Measurements from ENCODE around the gene BEX4. TPM values are rescaled to one million over a fixed set of nuclear protein-coding genes. Genes with fewer than 3 reads are reported as not detected.
"Not testable (repeated sequence)": the region's sequence is repeated elsewhere in the genome, so short reads cannot be mapped to it uniquely, and the experiment has no call there.

BEX4 gene, protein sequence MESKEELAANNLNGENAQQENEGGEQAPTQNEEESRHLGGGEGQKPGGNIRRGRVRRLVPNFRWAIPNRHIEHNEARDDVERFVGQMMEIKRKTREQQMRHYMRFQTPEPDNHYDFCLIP
- 57.7 TPM for polyA plus RNA-seq (2013, experiment 1 of 2)
- 76.5 TPM for polyA plus RNA-seq (2013, experiment 2 of 2)

GRCh38 chrX:103214870-103215424 lies at the start of gene BEX4:
TSS of gene BEX4 (plus strand) at chrX:103215108. CDS start at chrX:103216154, 1,046 bp downstream.
- Histone ChIP-seq H3K9me3 (ENCODE audit: insufficient read depth, low read depth, low read length) (no peaks in the 10 kb centered on the region), H3K27me3 (ENCODE audit: insufficient read depth, low read length) (no peaks in the 10 kb centered on the region), H3K9ac (ENCODE audit: low read depth, low read length) (peak within 1 kb of the TSS; percentile 97), H3K4me3 (ENCODE audit: low read length) (peak within 1 kb of the TSS; percentile 86), H3K27ac (ENCODE audit: low read depth, low read length) (peak within 1 kb of the TSS; percentile 98), H3K4me1 (ENCODE audit: insufficient read depth, low read length) (peaks cover 9% of the 10 kb centered on the region; the same call in 1 of the 2 replicates), H3K36me3 (ENCODE audit: insufficient read depth, low read length) (peaks cover 14% of the 10 kb centered on the region)
- under 1% methylated on average over 40 of the region's 45 CpGs for WGBS

GRCh38 chrX:103170216-103170615 lies 44.7 kb upstream of the BEX4 start:
- no peak overlapping the region for H3K27ac ChIP-seq (ENCODE audit: low read depth, low read length)

GRCh38 chrX:103171353-103171752 lies 43.6 kb upstream of the BEX4 start:
- H3K27me3 ChIP-seq (ENCODE audit: insufficient read depth, low read length): no peaks in the 10 kb centered on the region

More at GRCh38 chrX:103170216-103170615, 44.7 kb upstream of the BEX4 start:
- Histone ChIP-seq H3K27me3 (ENCODE audit: insufficient read depth, low read length) (no peaks in the 10 kb centered on the region), H3K4me1 (ENCODE audit: insufficient read depth, low read length) (no peaks in the 10 kb centered on the region), H3K9ac (ENCODE audit: low read depth, low read length) (no peak overlapping the region), H3K9me3 (ENCODE audit: insufficient read depth, low read depth, low read length) (no peaks in the 10 kb centered on the region), H3K4me3 (ENCODE audit: low read length) (no peak overlapping the region), H3K36me3 (ENCODE audit: insufficient read depth, low read length) (no peaks in the 10 kb centered on the region)
- WGBS: 96% methylated on average over 2 of the region's 3 CpGs

GRCh38 chrX:103175256-103175655 lies 39.7 kb upstream of the BEX4 start:
- not testable (repeated sequence) for H3K9ac ChIP-seq (ENCODE audit: low read depth, low read length); H3K36me3 ChIP-seq (ENCODE audit: insufficient read depth, low read length); H3K27me3 ChIP-seq (ENCODE audit: insufficient read depth, low read length); H3K27ac ChIP-seq (ENCODE audit: low read depth, low read length); H3K4me3 ChIP-seq (ENCODE audit: low read length); H3K4me1 ChIP-seq (ENCODE audit: insufficient read depth, low read length); H3K9me3 ChIP-seq (ENCODE audit: insufficient read depth, low read depth, low read length)
- 100% methylated on average over 2 of the region's 2 CpGs for WGBS

More at GRCh38 chrX:103171353-103171752, 43.6 kb upstream of the BEX4 start:
- Histone ChIP-seq H3K9ac (ENCODE audit: low read depth, low read length) (no peak overlapping the region), H3K4me1 (ENCODE audit: insufficient read depth, low read length) (no peaks in the 10 kb centered on the region), H3K36me3 (ENCODE audit: insufficient read depth, low read length) (no peaks in the 10 kb centered on the region), H3K9me3 (ENCODE audit: insufficient read depth, low read depth, low read length) (no peaks in the 10 kb centered on the region), H3K4me3 (ENCODE audit: low read length) (no peak overlapping the region), H3K27ac (ENCODE audit: low read depth, low read length) (no peak overlapping the region)
- WGBS: 73% methylated on average over 1 of the region's 2 CpGs

GRCh38 chrX:103175944-103176753 lies 38.8 kb upstream of the BEX4 start:
- no peak overlapping the region for H3K27ac ChIP-seq (ENCODE audit: low read depth, low read length)
- peak overlapping the region; percentile 42 for H3K4me3 ChIP-seq (ENCODE audit: low read length)
- H3K36me3 ChIP-seq (ENCODE audit: insufficient read depth, low read length): no peaks in the 10 kb centered on the region
- peaks cover 13% of the 10 kb centered on the region; the same call in 1 of the 2 replicates for H3K27me3 ChIP-seq (ENCODE audit: insufficient read depth, low read length)
- H3K9me3 ChIP-seq (ENCODE audit: insufficient read depth, low read depth, low read length): no peaks in the 10 kb centered on the region
- H3K4me1 ChIP-seq (ENCODE audit: insufficient read depth, low read length): no peaks in the 10 kb centered on the region
- WGBS: 23% methylated on average over 8 of the region's 11 CpGs
- no peak overlapping the region for H3K9ac ChIP-seq (ENCODE audit: low read depth, low read length)

- Histone ChIP-seq H3K4me1 (ENCODE audit: insufficient read depth, low read length) (no peaks in the 10 kb centered on the region), H3K4me3 (ENCODE audit: low read length) (no peak overlapping the region), H3K36me3 (ENCODE audit: insufficient read depth, low read length) (no peaks in the 10 kb centered on the region)
These were observed 37.4 kb upstream of the BEX4 start for GRCh38 chrX:103177556-103177955.

GRCh38 chrX:103183912-103184311 lies 31.0 kb upstream of the BEX4 start:
- Histone ChIP-seq H3K36me3 (ENCODE audit: insufficient read depth, low read length) (no peaks in the 10 kb centered on the region), H3K9ac (ENCODE audit: low read depth, low read length) (no peak overlapping the region), H3K4me1 (ENCODE audit: insufficient read depth, low read length) (peaks cover 10% of the 10 kb centered on the region; the same call in 1 of the 2 replicates), H3K4me3 (ENCODE audit: low read length) (no peak overlapping the region), H3K9me3 (ENCODE audit: insufficient read depth, low read depth, low read length) (no peaks in the 10 kb centered on the region), H3K27me3 (ENCODE audit: insufficient read depth, low read length) (peaks cover 71% of the 10 kb centered on the region), H3K27ac (ENCODE audit: low read depth, low read length) (no peak overlapping the region)
- WGBS: 7% methylated on average over 8 of the region's 9 CpGs

More at GRCh38 chrX:103177556-103177955, 37.4 kb upstream of the BEX4 start:
- Histone ChIP-seq H3K27ac (ENCODE audit: low read depth, low read length) (no peak overlapping the region), H3K9ac (ENCODE audit: low read depth, low read length) (no peak overlapping the region), H3K27me3 (ENCODE audit: insufficient read depth, low read length) (peaks cover 19% of the 10 kb centered on the region), H3K9me3 (ENCODE audit: insufficient read depth, low read depth, low read length) (no peaks in the 10 kb centered on the region)

DNA sequence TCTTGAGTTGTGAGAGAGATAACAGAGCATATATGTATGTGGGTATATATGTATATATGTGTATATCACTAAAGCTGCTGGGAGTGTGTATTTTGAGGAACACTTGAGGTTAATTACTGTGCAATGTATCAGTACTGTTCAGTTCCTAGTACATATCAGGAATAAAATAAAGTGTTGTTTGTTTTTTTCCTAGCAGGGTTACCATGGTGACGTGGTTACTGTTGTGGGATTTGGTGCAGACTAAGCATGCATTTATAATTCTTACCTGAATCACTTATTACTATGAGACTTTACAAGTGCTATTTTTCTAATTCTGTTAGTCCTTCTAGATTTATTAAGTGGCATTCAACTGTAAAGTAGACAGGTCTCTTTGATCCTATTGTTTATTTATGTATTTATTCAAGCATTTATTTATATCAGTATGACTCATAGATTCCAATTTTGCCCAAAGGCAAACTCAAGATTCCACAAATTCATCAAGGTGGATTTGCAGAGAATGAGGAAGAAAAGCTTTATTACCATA lies 26.9 kb upstream of the BEX4 start:
- no CpG with 5 or more reads among the region's 1 CpG for WGBS
- Histone ChIP-seq H3K4me1 (ENCODE audit: insufficient read depth, low read length) (peaks cover 10% of the 10 kb centered on the region; the same call in 1 of the 2 replicates), H3K36me3 (ENCODE audit: insufficient read depth, low read length) (no peaks in the 10 kb centered on the region), H3K9ac (ENCODE audit: low read depth, low read length) (no peak overlapping the region), H3K27me3 (ENCODE audit: insufficient read depth, low read length) (peaks cover 52% of the 10 kb centered on the region), H3K4me3 (ENCODE audit: low read length) (no peak overlapping the region), H3K27ac (ENCODE audit: low read depth, low read length) (no peak overlapping the region), H3K9me3 (ENCODE audit: insufficient read depth, low read depth, low read length) (no peaks in the 10 kb centered on the region)

DNA sequence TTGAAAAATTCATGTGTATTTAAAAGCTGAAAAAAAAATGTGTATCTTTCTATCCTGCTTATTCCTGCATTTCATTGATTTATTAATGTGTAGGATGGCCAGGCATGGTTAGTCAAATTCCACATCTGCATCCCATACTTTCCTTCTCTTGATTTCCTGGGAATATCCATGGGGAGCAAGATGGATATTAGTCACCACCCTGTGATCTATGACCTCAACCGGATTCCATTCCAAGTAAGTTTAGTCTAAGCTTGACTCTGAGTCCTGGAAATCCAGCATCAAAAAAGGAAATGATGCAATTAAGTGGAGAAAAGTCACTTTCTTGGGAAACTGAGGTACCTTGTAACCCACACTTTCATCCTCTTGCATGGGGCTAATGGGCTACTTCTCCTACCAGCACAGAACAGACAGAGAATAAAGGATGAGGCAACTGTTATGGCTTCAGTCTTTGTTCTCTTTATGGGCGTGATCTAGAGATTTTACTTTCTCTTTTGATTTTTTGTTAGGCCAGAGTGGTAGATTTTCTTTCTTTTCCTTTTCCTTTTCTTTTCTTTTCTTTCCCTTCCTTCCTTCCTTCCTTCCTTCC lies 17.1 kb upstream of the BEX4 start:
- Histone ChIP-seq H3K27ac (ENCODE audit: low read depth, low read length) (no peak overlapping the region), H3K27me3 (ENCODE audit: insufficient read depth, low read length) (no peaks in the 10 kb centered on the region), H3K9me3 (ENCODE audit: insufficient read depth, low read depth, low read length) (no peaks in the 10 kb centered on the region), H3K4me1 (ENCODE audit: insufficient read depth, low read length) (no peaks in the 10 kb centered on the region), H3K4me3 (ENCODE audit: low read length) (no peak overlapping the region), H3K36me3 (ENCODE audit: insufficient read depth, low read length) (no peaks in the 10 kb centered on the region), H3K9ac (ENCODE audit: low read depth, low read length) (no peak overlapping the region)
- WGBS: 86% methylated on average over 1 of the region's 2 CpGs

GRCh38 chrX:103198668-103199067 lies 16.2 kb upstream of the BEX4 start:
- H3K9ac ChIP-seq (ENCODE audit: low read depth, low read length); H3K36me3 ChIP-seq (ENCODE audit: insufficient read depth, low read length); H3K27me3 ChIP-seq (ENCODE audit: insufficient read depth, low read length); H3K27ac ChIP-seq (ENCODE audit: low read depth, low read length); H3K4me3 ChIP-seq (ENCODE audit: low read length); H3K4me1 ChIP-seq (ENCODE audit: insufficient read depth, low read length); H3K9me3 ChIP-seq (ENCODE audit: insufficient read depth, low read depth, low read length): not testable (repeated sequence)
- WGBS: 90% methylated on average over 2 of the region's 4 CpGs

DNA sequence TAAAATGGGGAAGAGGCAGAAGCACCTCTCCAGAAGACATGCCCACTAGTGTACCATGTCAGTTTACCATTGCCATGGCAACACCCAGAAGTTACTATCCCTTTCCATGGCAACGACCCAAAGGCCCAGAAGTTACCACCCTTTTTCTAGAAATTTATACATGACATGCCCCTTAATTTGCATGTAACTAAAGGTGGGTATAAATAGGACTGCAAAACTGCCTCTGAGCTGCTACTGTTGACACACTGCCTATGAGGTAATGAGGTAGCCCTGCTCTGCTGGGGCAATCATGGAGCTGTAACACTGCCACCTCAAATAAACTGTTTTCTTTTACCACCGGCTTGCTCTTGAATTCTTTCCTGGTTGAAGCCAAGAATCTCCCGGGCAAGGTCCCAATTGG lies 13.9 kb upstream of the BEX4 start:
- 77% methylated on average over 3 of the region's 3 CpGs for WGBS
- Histone ChIP-seq H3K27me3 (ENCODE audit: insufficient read depth, low read length) (no peaks in the 10 kb centered on the region), H3K4me3 (ENCODE audit: low read length) (no peak overlapping the region), H3K4me1 (ENCODE audit: insufficient read depth, low read length) (no peaks in the 10 kb centered on the region), H3K36me3 (ENCODE audit: insufficient read depth, low read length) (no peaks in the 10 kb centered on the region), H3K9ac (ENCODE audit: low read depth, low read length) (no peak overlapping the region), H3K9me3 (ENCODE audit: insufficient read depth, low read depth, low read length) (no peaks in the 10 kb centered on the region), H3K27ac (ENCODE audit: low read depth, low read length) (no peak overlapping the region)
